Limb (tissue), 2 donors: ENCODE data around the gene ANKS1B.
"Not testable (repeated sequence)": the region's sequence is repeated elsewhere in the genome, so short reads cannot be mapped to it uniquely, and the experiment has no call there.

Experiments used
- DNase-seq, 2 donors: peaks; one replicate each; pipeline ENCODE4 v3.0.0-alpha.2; 2016; ENCODE audit errors: extremely low spot score in 2 of 2

Gene ANKS1B

DNA sequence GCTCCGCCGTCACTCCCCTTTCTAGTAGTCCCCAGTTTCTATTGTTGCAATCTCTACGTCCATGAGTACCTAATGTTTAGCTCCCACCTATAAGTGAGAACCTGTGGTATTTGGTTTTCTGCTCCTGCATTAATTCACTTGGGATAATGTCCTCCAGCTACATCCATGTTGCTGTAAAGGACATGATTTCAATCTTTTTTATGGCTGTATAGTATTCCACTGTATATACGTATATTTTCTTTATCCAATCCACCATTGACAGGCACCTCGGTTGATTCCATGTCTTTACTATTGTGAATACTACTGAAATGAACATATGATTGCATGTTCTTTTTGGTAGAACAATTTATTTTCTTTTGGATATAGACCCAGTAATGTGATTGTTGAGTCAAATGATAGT, 114.7 kb downstream of the ANKS1B start:
- no peak for DNase-seq

DNA sequence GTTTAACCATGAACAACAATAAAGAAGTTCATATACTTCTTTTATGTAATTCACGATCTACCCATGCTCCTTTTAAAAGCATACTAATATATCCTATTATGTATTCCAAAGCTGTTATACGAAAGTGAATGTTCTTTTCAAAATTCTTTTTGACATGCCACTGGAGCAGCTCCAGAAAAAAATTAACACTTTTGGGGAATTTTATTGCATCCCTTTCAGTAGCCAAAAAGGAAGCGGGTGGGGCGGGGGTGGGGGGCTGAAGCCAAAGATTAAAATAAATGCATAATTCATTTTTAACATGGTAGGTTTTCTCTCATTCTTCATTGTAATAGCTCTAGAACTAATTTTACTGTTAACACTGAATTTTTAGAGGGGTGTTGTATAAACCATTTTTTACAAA, 123.0 kb downstream of the ANKS1B start:
- no peak for DNase-seq

DNA sequence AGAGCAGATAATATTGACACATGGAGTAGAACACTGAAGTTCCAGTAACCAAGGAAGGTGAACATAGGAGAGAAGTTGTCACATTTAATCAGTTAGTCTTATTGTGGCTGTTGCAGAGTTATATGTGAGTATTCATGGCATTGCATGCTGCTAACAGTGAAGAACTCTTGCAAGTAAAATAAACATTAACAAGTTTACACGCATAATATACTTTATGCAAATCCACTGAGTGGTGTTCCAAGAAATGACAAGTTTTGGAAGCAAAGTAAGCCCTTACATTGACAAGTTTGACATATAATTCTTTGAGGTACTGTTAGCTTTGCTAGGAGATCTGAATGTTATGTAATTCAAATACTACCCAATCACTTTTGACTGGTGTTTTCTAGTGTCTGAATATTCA, 125.6 kb downstream of the ANKS1B start:
- DNase-seq = no peak

DNA sequence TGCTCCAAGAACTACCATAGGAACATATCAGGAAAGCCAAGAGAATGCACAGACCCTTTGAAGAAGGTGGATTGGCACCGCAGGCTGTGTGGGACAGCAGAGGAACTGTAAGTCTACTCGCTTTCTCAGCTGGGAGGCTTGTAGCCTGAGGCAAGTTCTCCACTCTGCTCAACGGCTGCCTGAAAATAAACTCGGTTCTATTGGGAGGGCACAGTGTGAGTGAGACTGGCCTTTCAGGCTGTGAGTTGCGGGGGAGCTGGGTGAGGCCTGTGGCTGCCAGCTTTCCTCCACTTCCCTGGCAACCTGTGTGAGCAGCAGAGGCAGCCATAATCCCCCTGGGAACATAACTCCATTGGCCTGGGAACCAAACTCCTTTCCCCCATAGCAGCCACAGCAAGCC, 132.1 kb downstream of the ANKS1B start:
- no peak for DNase-seq

DNA sequence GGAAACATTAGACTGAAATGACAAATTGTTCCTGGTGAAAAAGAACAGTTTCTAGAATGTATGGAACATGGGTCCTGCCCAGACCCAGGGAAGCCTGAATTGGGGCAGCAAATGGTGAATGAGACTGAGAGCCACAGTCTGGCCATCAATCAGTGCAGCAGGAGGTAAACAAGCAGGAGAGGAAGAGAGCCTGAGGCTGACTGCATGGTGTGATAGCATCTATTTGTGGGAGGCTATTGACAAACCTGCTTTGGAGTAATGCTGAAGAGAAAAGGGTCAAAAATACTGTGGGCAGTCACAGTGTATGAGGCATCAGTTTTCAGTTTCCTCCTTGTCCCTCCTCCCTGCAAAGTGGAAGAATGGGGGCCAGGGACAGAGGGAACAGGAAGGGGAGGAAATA, 136.8 kb downstream of the ANKS1B start:
- no peak for DNase-seq

DNA sequence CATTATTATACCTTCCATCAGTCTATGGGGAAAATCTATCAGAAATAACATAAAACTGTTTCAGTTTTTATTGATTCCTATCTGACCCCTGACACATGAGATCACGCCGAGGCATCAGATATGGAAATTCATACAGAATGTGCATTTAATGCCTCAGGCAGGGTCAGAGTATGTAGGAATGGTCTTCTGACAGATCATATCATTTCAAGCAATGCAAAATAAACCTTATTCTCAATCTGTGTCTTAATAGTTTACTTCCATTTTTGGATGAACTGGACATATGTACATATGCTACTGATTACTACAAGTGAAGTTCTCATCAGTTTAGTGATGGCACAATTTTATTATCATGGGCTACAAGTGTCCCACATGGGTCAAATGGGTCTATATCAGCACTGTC, 150.0 kb downstream of the ANKS1B start:
- DNase-seq = no peak

DNA sequence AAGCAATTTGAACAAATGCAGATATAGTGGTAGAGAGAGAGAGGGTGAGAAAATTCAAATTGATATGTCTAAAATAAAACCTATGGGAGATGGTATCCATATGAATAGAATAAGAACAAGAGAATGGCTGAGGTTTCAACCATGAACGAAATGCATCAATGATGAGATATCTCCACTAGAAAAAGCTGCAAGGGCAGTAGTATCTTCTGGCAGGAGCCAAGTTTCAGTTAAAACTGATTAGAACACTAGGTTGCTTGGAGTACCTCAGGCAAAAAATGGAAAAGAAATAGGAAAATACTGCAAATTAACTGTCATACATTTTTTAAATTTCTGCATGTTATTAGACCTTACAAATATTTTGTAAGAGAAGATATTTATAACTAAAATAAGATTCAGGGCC, 151.3 kb downstream of the ANKS1B start:
- no peak for DNase-seq

DNA sequence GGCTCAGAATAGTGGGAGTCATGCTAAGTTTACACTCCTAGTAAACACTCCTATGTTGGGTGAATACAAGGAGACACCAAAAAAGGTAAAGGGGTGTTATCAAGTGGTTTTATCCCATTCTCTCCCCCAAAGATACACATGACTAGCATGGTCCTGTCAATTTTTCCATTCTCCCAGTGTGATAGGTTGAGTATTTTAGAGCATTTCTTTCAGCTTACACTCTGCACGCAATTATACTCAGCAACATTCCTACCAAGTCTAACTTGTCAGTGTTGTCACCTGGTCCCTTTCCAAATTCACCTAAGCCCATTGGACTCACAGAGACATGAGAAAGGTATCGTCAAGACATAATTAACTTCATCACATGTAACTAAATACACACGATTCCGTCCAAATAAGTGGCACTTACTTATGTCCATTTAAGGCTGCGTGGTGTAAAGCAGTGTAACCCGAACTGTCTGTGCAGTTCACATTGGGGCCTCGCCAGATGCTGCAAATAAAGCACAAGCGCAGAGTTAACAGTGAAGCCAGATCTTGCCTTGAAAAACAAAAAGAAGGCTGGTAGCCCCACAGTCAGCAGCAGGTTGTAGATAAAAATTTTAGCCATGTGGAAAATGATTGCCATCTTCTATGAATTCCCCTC, 159.7 kb downstream of the ANKS1B start:
- DNase-seq = peak; percentile 28 to 49

DNA sequence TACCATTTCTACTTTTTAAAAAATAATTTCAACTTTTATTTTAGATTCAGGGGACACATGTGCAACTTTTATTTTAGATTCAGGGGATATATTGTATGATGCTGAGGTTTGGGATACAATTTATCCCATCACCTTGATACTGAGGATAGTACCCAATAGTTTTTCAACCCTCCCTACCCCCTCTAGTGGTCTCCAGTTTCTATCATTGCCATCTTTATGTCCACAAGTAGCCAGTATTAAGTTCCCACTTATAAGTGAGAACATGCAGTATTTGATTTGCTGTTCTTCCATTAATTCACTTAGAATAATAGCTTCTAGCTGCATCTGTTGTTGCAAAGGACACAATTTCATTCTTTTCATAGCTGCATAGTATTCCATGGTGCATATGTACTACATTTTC, 162.5 kb downstream of the ANKS1B start:
- no peak for DNase-seq

DNA sequence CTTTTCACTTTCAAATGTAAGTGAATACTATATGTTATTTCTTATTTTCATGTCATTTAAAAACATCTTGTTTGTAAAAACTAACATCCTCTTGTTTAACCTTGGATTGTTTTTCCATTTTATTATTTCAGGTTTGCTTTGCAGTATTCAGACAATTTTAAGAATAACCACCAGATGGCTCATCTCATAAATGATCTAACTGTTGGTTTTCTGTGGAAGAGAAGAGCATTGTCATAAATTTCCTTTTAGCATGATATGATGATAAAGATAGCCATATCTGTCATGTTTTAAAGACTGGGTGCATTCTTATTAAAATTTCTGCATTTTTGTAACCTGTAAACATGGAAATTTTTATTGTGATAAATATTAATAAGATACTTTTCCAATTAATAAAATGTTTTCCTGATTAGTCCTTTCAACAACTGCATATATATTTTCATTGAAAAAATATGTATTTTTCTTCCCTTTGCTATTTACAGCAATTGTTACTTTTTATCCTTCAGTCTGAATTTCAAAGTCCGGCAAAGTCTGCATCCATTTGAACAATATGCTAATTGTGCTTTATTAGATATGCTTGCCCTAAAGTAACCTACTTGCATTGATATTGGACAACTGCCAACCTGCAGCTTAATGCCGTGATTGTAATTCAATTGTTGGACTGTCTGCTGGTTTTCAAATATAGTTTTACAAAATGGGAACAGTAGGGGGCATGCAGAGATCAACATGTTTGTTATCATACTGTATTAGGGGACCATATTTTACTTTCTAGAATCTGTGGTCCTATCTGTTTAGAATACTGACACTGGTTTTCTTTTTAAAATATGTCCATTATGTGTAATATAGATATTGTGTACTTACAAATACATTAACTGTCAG, 173.8 kb downstream of the ANKS1B start:
- peak in 1 of 2 donors; percentile 42 for DNase-seq

DNA sequence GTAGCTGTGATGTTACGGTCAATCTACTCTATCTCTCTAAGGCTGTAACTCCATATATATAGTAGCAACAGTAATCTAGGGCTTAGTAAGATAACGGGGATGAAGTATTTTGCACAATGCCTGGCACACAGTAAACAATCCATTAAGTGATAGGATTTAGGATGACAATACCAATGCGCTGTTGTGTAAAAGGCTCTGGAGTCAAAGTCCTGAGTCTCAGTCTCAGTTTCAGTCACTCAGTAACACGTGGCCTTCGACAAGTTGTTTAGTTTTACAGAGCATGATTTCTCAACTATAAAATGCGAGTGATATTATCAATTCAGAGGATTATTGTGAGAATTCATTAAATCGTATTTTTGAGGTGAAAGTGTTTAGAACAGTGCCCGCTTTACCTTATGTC, 174.8 kb downstream of the ANKS1B start:
- no peak for DNase-seq

DNA sequence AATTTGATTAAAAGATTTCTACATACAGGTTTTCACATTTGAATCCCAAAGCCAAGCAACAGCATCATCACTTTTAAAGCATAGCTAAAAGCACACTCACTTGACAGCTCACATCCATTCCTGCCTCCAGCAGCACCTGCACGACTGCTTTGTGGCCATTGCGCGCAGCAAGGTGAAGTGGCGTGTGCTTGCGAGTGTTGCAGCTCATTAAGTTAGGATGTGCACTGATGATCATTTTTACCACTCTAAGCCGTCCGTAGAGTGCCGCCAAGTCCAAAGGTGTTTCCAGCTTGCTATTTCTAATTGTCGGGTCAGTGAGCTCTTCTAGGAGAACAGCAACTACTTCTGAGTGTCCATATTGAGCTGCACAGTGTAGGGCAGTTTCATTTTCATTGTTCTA, 178.4 kb downstream of the ANKS1B start:
- DNase-seq = no peak

DNA sequence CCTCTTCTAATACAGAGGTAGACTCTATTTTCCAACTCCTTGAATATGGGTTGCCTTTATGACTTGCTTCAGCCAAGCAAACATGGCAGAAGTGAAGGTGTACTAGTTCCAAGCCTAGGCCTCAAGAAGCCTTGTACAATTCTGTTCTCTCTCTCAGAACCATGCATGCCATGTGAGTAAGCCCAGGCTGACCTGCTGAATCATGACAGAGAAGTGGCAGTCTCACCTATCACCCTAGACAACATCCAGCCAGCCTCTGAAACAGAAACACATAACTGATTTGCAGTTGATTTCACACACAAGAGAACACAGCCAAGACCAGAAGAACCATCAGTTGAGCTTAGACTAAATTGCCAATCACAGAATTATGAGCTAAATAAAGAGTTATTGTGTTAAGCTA, 180.0 kb downstream of the ANKS1B start:
- no peak for DNase-seq

DNA sequence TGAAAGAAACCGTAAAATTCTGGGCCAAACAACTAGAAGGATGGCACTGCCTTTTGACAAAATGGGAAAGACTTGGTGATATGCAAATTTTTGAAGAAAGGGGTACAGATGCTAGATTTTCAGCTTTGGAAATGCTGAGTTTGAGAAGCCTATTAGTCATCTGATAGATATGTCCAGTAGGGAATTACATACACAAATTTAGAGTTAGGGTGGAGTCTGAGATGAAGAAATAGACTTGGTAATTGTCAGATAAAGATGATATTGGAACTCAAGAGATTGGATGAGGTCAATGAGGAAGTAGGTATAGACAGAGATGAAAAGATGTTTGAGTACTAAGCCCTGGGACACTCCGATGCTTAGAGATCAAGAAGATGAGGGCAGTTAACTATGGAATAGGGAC, 184.1 kb downstream of the ANKS1B start:
- DNase-seq = no peak

DNA sequence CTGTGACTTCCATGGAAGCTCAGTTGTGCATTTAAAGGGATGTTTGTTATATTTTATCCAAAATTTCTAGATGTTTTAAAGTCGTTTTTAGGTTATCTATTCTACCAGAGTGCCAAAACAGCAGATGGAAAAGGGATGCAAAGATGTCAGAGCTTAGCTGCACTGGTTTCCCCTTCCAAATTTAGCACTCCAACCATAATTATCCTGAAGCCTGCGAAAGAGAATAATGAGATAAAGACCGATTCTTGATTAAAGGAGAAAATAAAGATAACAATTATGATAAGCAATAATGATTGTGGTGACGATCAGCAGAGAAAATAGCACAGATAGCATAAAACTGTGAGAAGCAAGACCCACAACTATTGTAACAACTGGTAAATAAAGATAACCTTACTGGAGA, 186.8 kb downstream of the ANKS1B start:
- not testable (repeated sequence) for DNase-seq

DNA sequence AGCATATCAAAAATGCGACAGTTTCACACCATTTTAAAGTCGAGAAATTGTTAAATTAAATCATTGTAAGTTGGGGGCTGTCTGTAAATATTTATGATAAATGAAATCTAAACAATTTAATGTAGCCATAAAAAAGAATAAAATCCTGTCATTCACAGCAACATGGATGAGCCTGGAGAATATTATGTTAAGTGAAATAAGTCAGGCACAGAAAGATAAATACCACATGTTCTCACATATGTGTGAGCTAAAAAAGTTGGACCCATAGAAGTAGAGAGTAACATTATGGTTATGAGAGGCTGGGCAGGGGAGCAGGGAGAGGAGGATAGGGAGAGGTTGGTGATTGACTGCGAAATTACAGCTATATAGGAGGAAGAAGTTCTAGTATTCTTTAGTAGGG, 201.3 kb downstream of the ANKS1B start:
- no peak for DNase-seq

DNA sequence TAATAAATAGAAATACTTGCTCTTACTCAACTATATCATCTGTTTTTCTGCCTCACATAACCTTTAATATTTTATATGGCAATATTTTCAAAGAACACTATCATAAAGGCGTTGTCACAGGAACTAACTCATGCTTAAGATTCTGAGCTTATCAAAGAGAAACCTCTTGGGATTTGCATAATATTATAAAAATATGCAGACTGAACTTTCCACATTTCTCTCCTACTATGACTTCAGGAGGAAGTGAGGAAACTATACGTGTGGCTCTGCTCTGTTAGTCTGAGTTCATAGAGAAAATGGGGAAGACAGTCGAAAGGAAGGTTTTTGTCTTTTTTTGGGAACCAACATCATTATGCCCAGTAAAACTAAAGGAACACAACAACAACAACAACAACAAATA, 212.5 kb downstream of the ANKS1B start:
- DNase-seq = no peak

DNA sequence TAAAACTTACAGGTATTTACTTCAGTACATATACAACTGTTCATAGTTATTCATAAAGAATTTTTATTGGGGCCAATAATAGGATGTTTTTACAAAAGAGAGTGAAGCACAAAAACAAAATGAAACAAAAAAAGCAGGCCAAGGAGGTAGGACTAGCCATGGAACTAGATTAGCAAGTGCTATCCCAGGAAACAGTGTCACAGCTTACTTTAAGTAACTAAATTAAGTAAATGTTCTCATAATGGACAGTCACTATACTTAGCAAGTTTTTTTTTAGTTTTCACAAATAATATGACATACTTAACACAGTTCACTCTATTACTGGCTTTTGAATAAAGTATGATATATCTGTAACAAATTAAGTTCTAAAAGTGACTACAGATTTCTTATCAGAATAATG, 213.1 kb downstream of the ANKS1B start:
- no peak for DNase-seq

DNA sequence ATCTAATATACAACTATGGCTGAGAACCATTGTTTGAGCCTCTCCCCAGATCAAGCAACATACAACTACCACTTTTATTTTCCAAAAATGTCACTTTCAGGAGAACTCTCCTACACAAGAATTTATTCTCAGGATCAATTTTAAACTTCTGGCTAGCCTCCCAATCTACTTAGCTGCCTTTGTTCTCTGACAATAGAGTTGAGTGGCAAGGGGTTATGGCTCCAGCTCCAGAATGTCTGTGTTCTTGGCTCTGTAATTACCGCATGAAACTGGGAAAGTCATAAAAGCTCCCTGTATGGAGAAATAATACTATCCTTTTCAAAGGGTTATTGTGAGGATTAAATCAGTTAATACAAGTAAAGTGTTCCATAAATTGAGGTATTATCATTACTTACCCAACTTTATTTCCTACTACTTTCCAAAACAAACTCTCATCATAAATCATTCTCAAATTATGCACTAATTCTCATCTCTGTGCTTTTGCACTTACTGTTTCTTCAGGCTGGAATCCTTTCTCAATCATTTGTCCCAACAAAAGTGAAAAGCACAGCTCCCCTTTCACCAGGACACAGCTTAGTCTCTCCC, 215.2 kb downstream of the ANKS1B start:
- DNase-seq = no peak

DNA sequence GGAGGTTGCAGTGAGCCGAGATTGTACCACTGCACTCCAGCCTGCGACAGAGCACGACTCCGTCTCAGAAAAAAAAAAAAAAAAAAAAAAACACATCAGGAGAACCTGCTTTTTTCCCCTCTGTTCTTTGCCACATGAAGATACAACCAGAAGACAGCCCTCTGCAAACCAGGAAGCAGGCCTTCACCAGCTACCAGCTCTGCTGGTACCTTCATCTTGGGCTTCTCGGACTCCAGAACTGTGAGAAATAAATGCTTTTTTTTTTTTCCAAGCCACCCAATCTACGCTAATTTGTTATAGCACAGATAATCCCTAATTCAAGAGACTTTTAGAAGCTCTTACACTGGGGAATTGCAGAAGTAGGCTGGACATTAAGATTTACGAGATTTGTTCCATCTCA, 216.0 kb downstream of the ANKS1B start:
- no peak for DNase-seq

DNA sequence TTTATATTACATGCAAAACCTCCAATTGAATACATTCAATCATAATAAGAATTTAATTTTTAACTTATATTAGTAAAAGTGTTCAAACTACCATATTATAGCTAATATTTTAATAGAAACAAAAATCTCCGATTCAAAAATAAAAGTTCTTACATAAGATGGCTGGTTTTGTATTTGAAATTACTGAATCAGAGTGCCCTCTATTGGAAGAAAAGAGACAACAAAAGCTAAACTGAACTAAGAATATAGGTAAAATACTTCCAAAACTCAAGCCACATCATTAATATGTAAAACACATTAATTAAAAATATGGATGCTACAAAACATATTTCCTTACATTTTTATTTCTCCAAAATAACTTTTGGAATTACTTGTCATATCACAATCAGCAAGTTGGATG, 216.9 kb downstream of the ANKS1B start:
- peak in 1 of 2 donors; percentile 46 for DNase-seq

DNA sequence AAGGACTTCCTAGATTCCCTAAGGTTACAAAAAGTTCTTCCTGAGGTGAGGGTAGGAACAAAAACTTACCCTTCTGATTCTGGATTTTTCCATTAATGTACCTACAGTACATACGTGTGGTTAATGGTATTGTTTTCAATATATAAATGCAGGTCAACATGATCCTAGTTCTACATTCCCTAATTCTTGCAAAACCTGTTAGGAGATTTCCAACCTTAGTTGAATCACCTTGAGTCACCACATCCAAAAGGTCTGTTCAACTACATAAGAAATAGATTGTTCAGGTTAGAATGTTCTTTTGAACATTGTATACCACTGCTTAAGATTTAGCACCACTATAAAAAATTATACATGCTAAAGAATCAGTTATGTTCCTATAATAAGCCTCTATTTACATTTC, 218.3 kb downstream of the ANKS1B start:
- DNase-seq = no peak
